Transverse colon (tissue), 4 donors: ENCODE data around the gene MAGI2. TPM values are rescaled to one million over a fixed set of nuclear protein-coding genes. Genes with fewer than 3 reads are reported as not detected.

Experiments
- DNase-seq: peaks from one replicate; pipeline ENCODE4 v3.0.0-alpha.2; 2019
- H3K27ac ChIP-seq, 4 donors: fragments of 200-600 bp; sonication (generic); 2 replicates each; pipeline ENCODE4 v1.5.1; 2016 to 2018; ENCODE audit warnings: inconsistent platforms in 4 of 4
- H3K27me3 ChIP-seq: fragments of 200-600 bp; sonication (generic); 2 replicates; pipeline ENCODE4 v1.5.1; 2017; ENCODE audit warnings: inconsistent platforms
- H3K36me3 ChIP-seq, 4 donors: fragments of 200-600 bp; sonication (generic); 2 replicates each; pipeline ENCODE4 v1.5.1; 2017 to 2019; ENCODE audit warnings: inconsistent platforms in 4 of 4
- H3K4me1 ChIP-seq, 4 donors: fragments of 200-600 bp; sonication (generic); 2 replicates each; pipeline ENCODE4 v1.5.1; 2017 to 2020; ENCODE audit warnings: inconsistent platforms in 4 of 4
- H3K4me3 ChIP-seq, 4 donors: fragments of 200-600 bp; sonication (generic); 1 replicate in 1 of 4; 2 replicates in 3 of 4; pipeline versions ENCODE4 v1.5.1 to v1.6.1; 2017 to 2019; ENCODE audit warnings: inconsistent platforms in 4 of 4
- H3K9me3 ChIP-seq, 2 donors: fragments of 200-600 bp; sonication (generic); 2 replicates each; pipeline ENCODE4 v1.5.1; 2017 to 2019; ENCODE audit warnings: inconsistent platforms in 2 of 2
- CTCF ChIP-seq, 5 experiments: fragments of 200-600 bp in 3 of 5; fragments of 450-650 bp in 2 of 5; sonication (generic) in 3 of 5; IDR thresholded peaks; 1 replicate in 2 of 5; 2 replicates in 3 of 5; pipeline ENCODE4 v1.5.1; 2016 to 2017; ENCODE audit warnings: antibody characterized with exemption in 5 of 5, inconsistent platforms in 3 of 5, mild to moderate bottlenecking in 2 of 5, moderate library complexity in 1 of 5
- EP300 ChIP-seq: sonication (generic); formaldehyde crosslinking; IDR thresholded peaks from one replicate; pipeline ENCODE4 v1.6.1; 2017; ENCODE audit warnings: antibody characterized with exemption, low read depth
- POLR2A ChIP-seq: fragments of 450-650 bp; IDR thresholded peaks from one replicate; pipeline ENCODE4 v1.6.1; 2016; ENCODE audit warnings: antibody characterized with exemption, mild to moderate bottlenecking, moderate library complexity
- POLR2AphosphoS5 ChIP-seq, 3 donors: sonication (generic); formaldehyde crosslinking; IDR thresholded peaks; one replicate each; pipeline ENCODE4 v1.6.1; 2016; ENCODE audit warnings: antibody characterized with exemption in 3 of 3
- WGBS, 2 donors: methylation state at CpG; one replicate each; pipeline ENCODE4 v1.1.5; 2018; ENCODE audit warnings: low coverage in 1 of 2; 5-methylcytosine and 5-hydroxymethylcytosine counted together
- in situ Hi-C, 4 donors: fragments of 200-750 bp; cut with MboI; loops; one replicate each; pipeline versions ENCODE4 v1.15.0 to v1.15.1; 2017; ENCODE audit warnings: low sequenced_read_pairs in 3 of 4, low pct_ligation_motif_present in 1 of 4, low pct_unique_long_range_greater_than_20kb in 1 of 4
- intact Hi-C: fragments of 100-400 bp; cut with DNase I; formaldehyde crosslinking; loops from one replicate; pipeline ENCODE4 v1.15.1; 2023; ENCODE audit warnings: low total_unique reads
- total RNA-seq, 4 donors: library from RNA; depleted of rRNA; stranded (reverse); fragments of >200 nt; gene quantifications; one replicate each; pipeline ENCODE4 v1.1.0, GENCODE V29; 2016

The MAGI2 gene
- total RNA-seq, 4 donors from 2014 or later: 1.6 to 9.7 (median 4.1) TPM

GRCh38 chr7:78601728-78602127 lies 851.7 kb downstream of the MAGI2 start:
- Histone ChIP-seq H3K27me3 (no peaks in the 10 kb centered on the region), H3K4me3 (no peak overlapping the region), H3K36me3 (no peaks in the 10 kb centered on the region), H3K27ac (no peak overlapping the region), H3K4me1 (no peaks in the 10 kb centered on the region), H3K9me3 (no peaks in the 10 kb centered on the region)
- intact Hi-C loops (no loop called here), in situ Hi-C loops (no loop called here)
- no peak for DNase-seq
- WGBS, 2 donors: 66 to 67% methylated on average over 2 of the region's 2 CpGs
- TF ChIP-seq POLR2AphosphoS5 (IDR thresholded peaks at IDR 0.05): no peak
- TF ChIP-seq EP300: no peak
- TF ChIP-seq CTCF (IDR thresholded peaks at IDR 0.05): no peak
- TF ChIP-seq POLR2A: no peak

- Histone ChIP-seq H3K27ac (no peak overlapping the region), H3K4me3 (no peak overlapping the region), H3K36me3 (no peaks in the 10 kb centered on the region), H3K4me1 (no peaks in the 10 kb centered on the region), H3K9me3 (no peaks in the 10 kb centered on the region), H3K27me3 (no peaks in the 10 kb centered on the region)
- TF ChIP-seq POLR2AphosphoS5 (IDR thresholded peaks at IDR 0.05) (no peak), POLR2A (no peak), CTCF (IDR thresholded peaks at IDR 0.05) (no peak), EP300 (no peak)
- in situ Hi-C loops: no loop called here
- intact Hi-C loops: no loop called here
- WGBS, 2 donors: 53 to 85% methylated on average over 3 of the region's 3 CpGs
- no peak for DNase-seq
These were observed 859.3 kb downstream of the MAGI2 start for GRCh38 chr7:78594156-78594555.

- WGBS, 2 donors: 88% methylated on average over 1 of the region's 1 CpG; no CpG with 5 or more reads in 1 of the 2 donors
- in situ Hi-C loops (no loop called here), intact Hi-C loops (no loop called here)
- no peaks in the 10 kb centered on the region for H3K9me3 ChIP-seq
- DNase-seq: no peak
- H3K27me3 ChIP-seq: no peaks in the 10 kb centered on the region
- H3K36me3 ChIP-seq: no peaks in the 10 kb centered on the region
- no peak overlapping the region for H3K4me3 ChIP-seq
- TF ChIP-seq EP300: no peak
- TF ChIP-seq CTCF (IDR thresholded peaks at IDR 0.05): no peak
- no peak for TF ChIP-seq POLR2A
- TF ChIP-seq POLR2AphosphoS5 (IDR thresholded peaks at IDR 0.05): no peak
- H3K4me1 ChIP-seq: no peaks in the 10 kb centered on the region
- H3K27ac ChIP-seq: no peak overlapping the region
These were observed 865.1 kb downstream of the MAGI2 start for GRCh38 chr7:78588393-78588792.

- intact Hi-C loops: no loop called here
- Histone ChIP-seq H3K4me3 (no peak overlapping the region), H3K9me3 (no peaks in the 10 kb centered on the region), H3K27me3 (no peaks in the 10 kb centered on the region), H3K27ac (no peak overlapping the region), H3K4me1 (no peaks in the 10 kb centered on the region), H3K36me3 (no peaks in the 10 kb centered on the region)
- TF ChIP-seq POLR2AphosphoS5 (IDR thresholded peaks at IDR 0.05) (no peak), CTCF (IDR thresholded peaks at IDR 0.05) (no peak), EP300 (no peak), POLR2A (no peak)
- 84 to 90% methylated on average over 5 of the region's 5 CpGs for WGBS, 2 donors
- in situ Hi-C loops: no loop called here
- no peak for DNase-seq
These were observed 865.9 kb downstream of the MAGI2 start for GRCh38 chr7:78587443-78588044.
